NB4 (cell line): Measurements from ENCODE around the gene PPP2R3C.
"Not testable (repeated sequence)": the region's sequence is repeated elsewhere in the genome, so short reads cannot be mapped to it uniquely, and the experiment has no call there.

Experiments
- DNase-seq: peaks from one replicate; pipeline ENCODE4 v3.0.0; 2010; ENCODE audit warnings: low read depth
- H3K4me3 ChIP-seq: one replicate; pipeline ENCODE4 v1.5.1; 2011; ENCODE audit warnings: mild to moderate bottlenecking, low read depth, low read length, moderate library complexity
- MYC ChIP-seq: IDR thresholded peaks from 2 replicates; pipeline ENCODE4 v1.6.1; 2011; ENCODE audit warnings: low read depth, low read length
- POLR2A ChIP-seq: IDR thresholded peaks from 2 replicates; pipeline ENCODE4 v1.6.1; 2011; ENCODE audit warnings: mild to moderate bottlenecking; ENCODE audit not compliant: insufficient read length; ENCODE audit errors: extremely low read depth
- TF ChIP-seq, protein P1 (sequence below): IDR thresholded peaks from 2 replicates; pipeline ENCODE4 v1.6.1; 2011; ENCODE audit warnings: low read depth, low read length
- TF ChIP-seq, protein P2 (sequence below): IDR thresholded peaks from one replicate; pipeline ENCODE4 v1.5.1; 2012; ENCODE audit warnings: low read depth, low read length

The PPP2R3C gene

DNA sequence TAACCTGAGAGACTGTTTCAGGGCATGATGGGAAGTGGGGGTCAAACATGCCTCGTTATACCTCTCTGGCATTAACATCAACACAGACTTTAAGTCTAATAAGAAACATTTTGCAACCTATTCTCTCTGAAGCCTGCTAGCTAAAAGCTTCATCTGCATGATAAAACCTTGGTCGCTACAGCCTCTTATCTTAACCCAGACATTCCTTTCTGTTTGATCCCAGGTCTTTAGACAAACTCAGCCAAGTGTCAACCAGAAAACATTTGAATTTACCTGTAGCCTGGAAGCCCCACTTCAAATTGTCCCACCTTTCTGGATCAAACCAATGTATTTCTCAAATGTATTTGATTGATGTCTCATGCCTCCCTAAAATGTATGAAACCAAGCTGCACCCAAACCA is 9.1 kb downstream of the PPP2R3C start:
- no peak for DNase-seq
- TF ChIP-seq, protein P1, sequence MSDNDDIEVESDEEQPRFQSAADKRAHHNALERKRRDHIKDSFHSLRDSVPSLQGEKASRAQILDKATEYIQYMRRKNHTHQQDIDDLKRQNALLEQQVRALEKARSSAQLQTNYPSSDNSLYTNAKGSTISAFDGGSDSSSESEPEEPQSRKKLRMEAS: no peak
- TF ChIP-seq POLR2A (no peak), MYC (no peak)
- TF ChIP-seq, protein P2, sequence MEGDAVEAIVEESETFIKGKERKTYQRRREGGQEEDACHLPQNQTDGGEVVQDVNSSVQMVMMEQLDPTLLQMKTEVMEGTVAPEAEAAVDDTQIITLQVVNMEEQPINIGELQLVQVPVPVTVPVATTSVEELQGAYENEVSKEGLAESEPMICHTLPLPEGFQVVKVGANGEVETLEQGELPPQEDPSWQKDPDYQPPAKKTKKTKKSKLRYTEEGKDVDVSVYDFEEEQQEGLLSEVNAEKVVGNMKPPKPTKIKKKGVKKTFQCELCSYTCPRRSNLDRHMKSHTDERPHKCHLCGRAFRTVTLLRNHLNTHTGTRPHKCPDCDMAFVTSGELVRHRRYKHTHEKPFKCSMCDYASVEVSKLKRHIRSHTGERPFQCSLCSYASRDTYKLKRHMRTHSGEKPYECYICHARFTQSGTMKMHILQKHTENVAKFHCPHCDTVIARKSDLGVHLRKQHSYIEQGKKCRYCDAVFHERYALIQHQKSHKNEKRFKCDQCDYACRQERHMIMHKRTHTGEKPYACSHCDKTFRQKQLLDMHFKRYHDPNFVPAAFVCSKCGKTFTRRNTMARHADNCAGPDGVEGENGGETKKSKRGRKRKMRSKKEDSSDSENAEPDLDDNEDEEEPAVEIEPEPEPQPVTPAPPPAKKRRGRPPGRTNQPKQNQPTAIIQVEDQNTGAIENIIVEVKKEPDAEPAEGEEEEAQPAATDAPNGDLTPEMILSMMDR: no peak
- no peak overlapping the region for H3K4me3 ChIP-seq

DNA sequence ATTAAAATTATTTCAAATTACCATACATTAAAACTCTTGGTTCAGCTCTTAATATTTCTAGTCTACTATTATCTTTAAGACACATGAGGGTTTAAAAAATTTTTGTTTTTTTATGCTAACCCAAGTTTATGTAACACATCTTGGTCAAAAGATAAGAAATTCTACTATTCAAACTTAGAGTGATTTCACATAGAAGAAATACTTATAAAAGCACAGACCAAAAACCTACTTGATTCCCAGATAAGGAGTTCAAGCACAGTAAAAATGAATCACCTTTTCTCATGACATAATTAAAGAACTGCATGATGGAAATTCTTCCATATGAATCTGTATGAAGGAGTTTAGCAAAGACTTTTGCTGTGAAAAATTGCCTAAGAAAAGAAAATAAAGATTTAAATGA is 13.9 kb downstream of the PPP2R3C start:
- TF ChIP-seq MYC: no peak
- TF ChIP-seq POLR2A: no peak
- TF ChIP-seq, protein P1: no peak
- TF ChIP-seq, protein P2: no peak
- DNase-seq: no peak
- H3K4me3 ChIP-seq: no peak overlapping the region

DNA sequence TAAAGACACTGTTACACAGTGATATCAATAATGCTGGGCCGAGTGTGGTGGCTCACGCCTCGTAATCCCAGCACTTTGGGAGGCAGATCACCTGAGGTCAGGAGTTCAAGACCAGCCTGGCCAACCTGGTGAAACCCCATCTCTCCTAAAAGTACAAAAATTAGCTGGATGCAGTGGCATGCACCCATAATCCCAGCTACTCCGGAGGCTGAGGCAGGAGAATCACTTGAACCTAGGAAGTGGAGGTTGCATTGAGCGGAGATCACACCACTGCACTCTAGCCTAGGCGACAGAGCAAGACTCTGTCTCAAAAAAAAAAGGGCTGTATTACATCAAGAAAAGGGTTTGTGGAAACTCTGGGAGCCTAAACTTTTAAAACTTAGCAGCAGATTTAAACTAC is 27.1 kb downstream of the PPP2R3C start:
- H3K4me3 ChIP-seq, DNase-seq: not testable (repeated sequence)

GRCh38 chr14:35088514-35088913 is 33.3 kb downstream of the PPP2R3C start:
- H3K4me3 ChIP-seq: no peak overlapping the region
- TF ChIP-seq, protein P2: no peak
- TF ChIP-seq, protein P1: no peak
- TF ChIP-seq POLR2A: no peak
- no peak for TF ChIP-seq MYC
- no peak for DNase-seq

DNA sequence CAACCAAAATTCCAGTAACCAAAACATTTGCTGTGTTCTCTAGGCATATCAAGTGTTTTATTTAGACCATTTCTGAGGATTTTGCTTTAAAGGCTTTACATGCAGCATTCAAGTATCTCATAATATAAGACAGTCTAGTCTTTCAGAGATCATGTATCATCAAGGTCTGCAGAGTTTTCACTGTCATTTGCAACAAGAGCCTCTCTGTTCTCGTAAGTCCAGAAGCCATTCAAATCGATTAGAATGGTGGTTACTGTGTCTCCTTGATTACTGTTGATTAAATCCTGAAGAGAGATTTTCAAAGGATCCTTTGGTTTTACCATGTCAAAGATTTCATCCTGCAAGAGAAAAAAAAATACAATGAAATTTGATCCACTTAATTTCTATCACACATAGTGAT is 36.3 kb downstream of the PPP2R3C start:
- TF ChIP-seq, protein P1: no peak
- TF ChIP-seq, protein P2: no peak
- no peak for TF ChIP-seq POLR2A
- no peak for TF ChIP-seq MYC
- H3K4me3 ChIP-seq: no peak overlapping the region
- no peak for DNase-seq

DNA sequence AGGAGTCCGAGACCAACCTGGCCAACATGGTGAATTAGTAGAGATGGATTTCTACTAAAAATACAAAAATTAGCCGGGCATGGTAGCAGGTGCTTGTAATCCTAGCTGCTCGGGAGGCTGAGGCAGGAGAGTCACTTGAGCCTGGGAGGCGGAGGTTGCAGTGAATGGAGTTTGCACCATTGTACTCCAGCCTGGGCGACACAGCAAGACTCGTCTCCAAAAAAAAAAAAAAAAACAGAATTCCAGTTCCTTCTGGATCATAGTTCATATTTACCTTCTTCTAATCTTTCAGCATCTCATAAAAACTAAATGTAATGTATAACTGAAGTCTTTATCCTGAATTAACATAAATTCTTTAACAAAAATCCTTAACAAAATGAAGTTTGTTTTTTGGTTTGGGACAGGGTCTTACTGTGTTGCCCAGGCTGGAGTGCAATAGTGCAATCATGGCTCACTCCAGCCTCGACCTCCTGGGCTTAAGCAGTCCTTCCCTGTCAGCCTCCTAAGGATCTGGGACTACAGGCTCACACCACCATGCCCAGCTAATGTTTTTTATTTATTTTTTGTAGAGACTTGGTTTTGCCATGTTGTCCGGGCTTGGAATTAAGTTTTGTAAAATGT is 38.1 kb downstream of the PPP2R3C start:
- H3K4me3 ChIP-seq: no peak overlapping the region
- no peak for DNase-seq
- TF ChIP-seq POLR2A (no peak), MYC (no peak)
- TF ChIP-seq, protein P1: no peak
- TF ChIP-seq, protein P2: no peak
